CD14-positive monocyte (primary cell): ENCODE measurements around the gene ISM2. TPM values are rescaled to one million over a fixed set of nuclear protein-coding genes. Genes with fewer than 3 reads are reported as not detected.

Experiments used
- DNase-seq, 3 donors: peaks; one replicate each; pipeline ENCODE4 v3.0.0-alpha.2; 2011 to 2022
- H2AFZ ChIP-seq: 2 replicates; pipeline ENCODE4 v1.6.0; 2012; ENCODE audit warnings: mild to moderate bottlenecking, low read depth, low read length, inconsistent platforms; ENCODE audit not compliant: insufficient read depth, poor library complexity, severe bottlenecking
- H3K27ac ChIP-seq, 2 donors: 1 replicate in 1 of 2; 2 replicates in 1 of 2; pipeline ENCODE4 v1.5.1; 2012 to 2013; ENCODE audit warnings: low read length in 2 of 2, control low read depth in 1 of 2, inconsistent platforms in 1 of 2, low read depth in 1 of 2, mild to moderate bottlenecking in 1 of 2
- H3K27me3 ChIP-seq, 2 donors: one replicate each; pipeline versions ENCODE4 v1.6.0 to v1.6.1; 2011 to 2013; ENCODE audit warnings: low read length in 2 of 2; ENCODE audit not compliant: control insufficient read depth in 2 of 2, insufficient read depth in 2 of 2
- H3K36me3 ChIP-seq, 2 donors: replicated peaks in 1 of 2; 1 replicate in 1 of 2; 2 replicates in 1 of 2; pipeline versions ENCODE4 v1.5.1 to v1.6.1; 2012 to 2013; ENCODE audit warnings: low read length in 2 of 2, control low read depth in 1 of 2, inconsistent platforms in 1 of 2, mild to moderate bottlenecking in 1 of 2; ENCODE audit not compliant: insufficient read depth in 2 of 2, control insufficient read depth in 1 of 2
- H3K4me1 ChIP-seq, 2 donors: 1 replicate in 1 of 2; 2 replicates in 1 of 2; pipeline versions ENCODE4 v1.5.1 to v1.6.1; 2012 to 2013; ENCODE audit warnings: low read length in 2 of 2, control low read depth in 1 of 2, inconsistent platforms in 1 of 2, mild to moderate bottlenecking in 1 of 2, moderate library complexity in 1 of 2; ENCODE audit not compliant: insufficient read depth in 2 of 2, control insufficient read depth in 1 of 2
- H3K4me2 ChIP-seq: replicated peaks from 2 replicates; pipeline ENCODE3; 2012; ENCODE audit warnings: low read length, moderate library complexity, mild to moderate bottlenecking; ENCODE audit not compliant: poor library complexity, severe bottlenecking; ENCODE audit errors: extremely low read depth
- H3K4me3 ChIP-seq, 3 experiments: fragments of 200-600 bp in 1 of 3; sonication (generic) in 1 of 3; replicated peaks in 1 of 3; 1 replicate in 2 of 3; 2 replicates in 1 of 3; pipeline ENCODE4 v1.5.1; 2011 to 2013; ENCODE audit warnings: low read length in 3 of 3, mild to moderate bottlenecking in 3 of 3, control low read depth in 2 of 3, low read depth in 2 of 3, inconsistent platforms in 1 of 3, moderate library complexity in 1 of 3
- H3K79me2 ChIP-seq: 2 replicates; pipeline ENCODE4 v1.6.0; 2012; ENCODE audit warnings: mild to moderate bottlenecking, control low read depth, inconsistent platforms, low read length, moderate library complexity; ENCODE audit not compliant: insufficient read depth
- H3K9ac ChIP-seq: 2 replicates; pipeline ENCODE4 v1.6.0; 2017; ENCODE audit warnings: low read length, mild to moderate bottlenecking; ENCODE audit not compliant: insufficient read depth, poor library complexity, severe bottlenecking
- H3K9me3 ChIP-seq, 2 donors: replicated peaks in 1 of 2; 1 replicate in 1 of 2; 2 replicates in 1 of 2; pipeline versions ENCODE4 v1.5.1 to v1.6.1; 2012 to 2013; ENCODE audit warnings: low read length in 2 of 2, control low read depth in 1 of 2; ENCODE audit not compliant: control insufficient read depth in 1 of 2, insufficient read depth in 1 of 2
- H4K20me1 ChIP-seq: 2 replicates; pipeline ENCODE4 v1.6.0; 2012; ENCODE audit warnings: mild to moderate bottlenecking, low read length, control low read depth, moderate library complexity; ENCODE audit not compliant: insufficient read depth
- H3K27ac Mint-ChIP-seq, 7 donors: one replicate each; pipeline ENCODE4 v1.8.0; 2020; ENCODE audit warnings: mild to moderate bottlenecking in 7 of 7, mixed read lengths in 7 of 7, moderate library complexity in 6 of 7, inconsistent platforms in 2 of 7
- H3K27me3 Mint-ChIP-seq, 3 donors: one replicate each; pipeline ENCODE4 v1.8.0; 2021 to 2022; ENCODE audit warnings: low read depth in 3 of 3, mild to moderate bottlenecking in 3 of 3, mixed read lengths in 3 of 3, moderate library complexity in 3 of 3, inconsistent platforms in 1 of 3
- H3K36me3 Mint-ChIP-seq, 2 donors: one replicate each; pipeline ENCODE4 v1.8.0; 2020; ENCODE audit warnings: mixed read lengths in 2 of 2, inconsistent platforms in 1 of 2, mild to moderate bottlenecking in 1 of 2
- H3K4me1 Mint-ChIP-seq: one replicate; pipeline ENCODE4 v1.8.0; 2020; ENCODE audit warnings: mild to moderate bottlenecking, mixed read lengths
- H3K4me3 Mint-ChIP-seq, 2 donors: one replicate each; pipeline ENCODE4 v1.8.0; 2020; ENCODE audit warnings: mild to moderate bottlenecking in 2 of 2, mixed read lengths in 2 of 2, moderate library complexity in 1 of 2
- H3K9me3 Mint-ChIP-seq, 7 donors: one replicate each; pipeline ENCODE4 v1.8.0; 2020 to 2022; ENCODE audit warnings: mixed read lengths in 7 of 7, mild to moderate bottlenecking in 6 of 7, moderate library complexity in 6 of 7, inconsistent platforms in 2 of 7
- CTCF ChIP-seq: fragments of 200-600 bp; IDR thresholded peaks from one replicate; pipeline ENCODE4 v1.8.0; 2022; ENCODE audit warnings: antibody characterized with exemption, mild to moderate bottlenecking
- WGBS: methylation state at CpG from one replicate; pipeline ENCODE4 v1.1.5; 2013; ENCODE audit warnings: missing lambda C conversion rate; ENCODE audit not compliant: insufficient coverage; 5-methylcytosine and 5-hydroxymethylcytosine counted together
- intact Hi-C, 2 donors: fragments of 100-400 bp; cut with micrococcal nuclease; formaldehyde crosslinking; loops; one replicate each; pipeline versions ENCODE4 v1.15.0 to v1.15.1; 2023
- polyA plus RNA-seq, 3 donors: library from polyadenylated mRNA; depleted of rRNA in 1 of 3; unstranded in 2 of 3; stranded (reverse) in 1 of 3; fragments of 300-500 nt in 2 of 3; fragments of >200 nt in 1 of 3; fragmentation: Illumina TruSeq in 2 of 3; gene quantifications; 1 replicate in 2 of 3; 2 replicates in 1 of 3; pipeline ENCODE4 v1.2.3, GENCODE V29; 2012 to 2021

The ISM2 gene
- polyA plus RNA-seq, 3 donors = not detected

- intact Hi-C loops = no loop called here
- no peaks in the 10 kb centered on the region for H3K27me3 Mint-ChIP-seq
- Histone ChIP-seq H3K9me3 (no peaks in the 10 kb centered on the region), H3K4me2 (no peak overlapping the region), H2AFZ (no peak overlapping the region), H3K36me3 (peaks cover 49 to 62% of the 10 kb centered on the region in 2 donors), H3K27ac (peak overlapping the region; percentile 52 to 69), H3K4me3 (no peak overlapping the region), H3K4me1 (peaks cover 20 to 21% of the 10 kb centered on the region in 2 donors), H3K79me2 (peaks cover 73% of the 10 kb centered on the region), H3K9ac (peak overlapping the region; percentile 2), H3K27me3 (no peaks in the 10 kb centered on the region), H4K20me1 (peaks cover 79% of the 10 kb centered on the region)
- 53% methylated on average over 3 of the region's 5 CpGs for WGBS
- peaks cover 51 to 69% of the 10 kb centered on the region in 2 donors for H3K36me3 Mint-ChIP-seq
- no peak overlapping the region for H3K4me3 Mint-ChIP-seq
- DNase-seq = no peak
- H3K27ac Mint-ChIP-seq = peak overlapping the region in 6 of 7 donors; percentile 57 to 84 (median 74)
- TF ChIP-seq CTCF = no peak
- peaks cover 41% of the 10 kb centered on the region for H3K4me1 Mint-ChIP-seq
- no peaks in the 10 kb centered on the region for H3K9me3 Mint-ChIP-seq
These were observed 44.6 kb upstream of the ISM2 start for GRCh38 chr14:77543240-77543551.

GRCh38 chr14:77542421-77543239 lies 44.0 kb upstream of the ISM2 start:
- peak overlapping the region; percentile 62 to 84 (median 75) for H3K27ac Mint-ChIP-seq

More at GRCh38 chr14:77542421-77543239, 44.0 kb upstream of the ISM2 start:
- Histone ChIP-seq H3K27me3 (no peaks in the 10 kb centered on the region), H3K4me3 (no peak overlapping the region), H3K4me2 (peak overlapping the region; percentile 9), H3K27ac (peak overlapping the region; percentile 52 to 69), H3K9ac (peak overlapping the region; percentile 2), H4K20me1 (peaks cover 78% of the 10 kb centered on the region), H3K9me3 (no peaks in the 10 kb centered on the region), H2AFZ (no peak overlapping the region), H3K79me2 (peaks cover 74% of the 10 kb centered on the region), H3K4me1 (peaks cover 20 to 21% of the 10 kb centered on the region in 2 donors), H3K36me3 (peaks cover 43 to 56% of the 10 kb centered on the region in 2 donors)
- DNase-seq = no peak
- 21% methylated on average over 9 of the region's 11 CpGs for WGBS
- intact Hi-C loops = no loop called here
- TF ChIP-seq CTCF = no peak
- peaks cover 46% of the 10 kb centered on the region for H3K4me1 Mint-ChIP-seq
- H3K27me3 Mint-ChIP-seq = no peaks in the 10 kb centered on the region
- no peaks in the 10 kb centered on the region for H3K9me3 Mint-ChIP-seq
- no peak overlapping the region for H3K4me3 Mint-ChIP-seq
- H3K36me3 Mint-ChIP-seq = peaks cover 45 to 63% of the 10 kb centered on the region in 2 donors
